PC-9 (cell line): Measurements from ENCODE around the gene FAIM2.

Experiments used
- EZH2 ChIP-seq: fragments of 200-600 bp; sonication (generic); IDR thresholded peaks from 2 replicates; pipeline ENCODE4 v1.8.0; 2017; ENCODE audit warnings: antibody characterized with exemption, low read depth
- TF ChIP-seq, protein P1 (sequence below): fragments of 200-600 bp; sonication (generic); conservative IDR thresholded peaks from 2 replicates; pipeline ENCODE4 v1.6.1; 2017; ENCODE audit warnings: mixed run types, antibody characterized with exemption, mild to moderate bottlenecking, moderate library complexity

DNA sequence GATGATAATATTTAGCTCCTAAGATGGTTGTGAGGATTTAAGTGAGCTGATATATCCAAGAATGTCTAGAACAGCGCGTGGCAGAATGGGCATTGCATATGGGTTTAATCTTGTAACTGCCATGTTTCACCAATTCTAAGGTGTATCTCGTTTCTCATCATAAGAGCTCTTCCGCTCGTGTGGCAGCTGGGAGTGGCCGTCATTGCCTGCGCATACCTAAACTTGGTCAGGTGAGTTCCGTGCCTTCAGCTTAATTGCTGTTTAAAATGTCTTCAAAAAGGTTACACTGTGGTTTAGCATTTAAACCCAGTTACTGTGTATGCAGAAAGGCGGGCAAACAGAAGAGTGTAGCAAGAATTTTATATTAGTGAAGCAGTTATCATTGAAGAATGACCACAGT, 42.4 kb upstream of the FAIM2 start:
- TF ChIP-seq EZH2, result no peak
- TF ChIP-seq, protein P1, sequence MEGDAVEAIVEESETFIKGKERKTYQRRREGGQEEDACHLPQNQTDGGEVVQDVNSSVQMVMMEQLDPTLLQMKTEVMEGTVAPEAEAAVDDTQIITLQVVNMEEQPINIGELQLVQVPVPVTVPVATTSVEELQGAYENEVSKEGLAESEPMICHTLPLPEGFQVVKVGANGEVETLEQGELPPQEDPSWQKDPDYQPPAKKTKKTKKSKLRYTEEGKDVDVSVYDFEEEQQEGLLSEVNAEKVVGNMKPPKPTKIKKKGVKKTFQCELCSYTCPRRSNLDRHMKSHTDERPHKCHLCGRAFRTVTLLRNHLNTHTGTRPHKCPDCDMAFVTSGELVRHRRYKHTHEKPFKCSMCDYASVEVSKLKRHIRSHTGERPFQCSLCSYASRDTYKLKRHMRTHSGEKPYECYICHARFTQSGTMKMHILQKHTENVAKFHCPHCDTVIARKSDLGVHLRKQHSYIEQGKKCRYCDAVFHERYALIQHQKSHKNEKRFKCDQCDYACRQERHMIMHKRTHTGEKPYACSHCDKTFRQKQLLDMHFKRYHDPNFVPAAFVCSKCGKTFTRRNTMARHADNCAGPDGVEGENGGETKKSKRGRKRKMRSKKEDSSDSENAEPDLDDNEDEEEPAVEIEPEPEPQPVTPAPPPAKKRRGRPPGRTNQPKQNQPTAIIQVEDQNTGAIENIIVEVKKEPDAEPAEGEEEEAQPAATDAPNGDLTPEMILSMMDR, result no peak
